GM23248 (cell line): Measurements from ENCODE around the gene NDUFA3. TPM values are rescaled to one million over a fixed set of nuclear protein-coding genes. Genes with fewer than 3 reads are reported as not detected.

Experiments
- DNase-seq: peaks from one replicate; pipeline ENCODE4 v3.0.0-alpha.2; 2015
- H2AFZ ChIP-seq: fragments of 200-600 bp; sonication (generic); 2 replicates; pipeline ENCODE4 v1.6.1; 2016; ENCODE audit warnings: antibody characterized with exemption
- H3F3A ChIP-seq: fragments of 200-600 bp; sonication (generic); 2 replicates; pipeline ENCODE4 v1.6.1; 2016; ENCODE audit warnings: mild to moderate bottlenecking, antibody characterized with exemption, mixed run types; ENCODE audit not compliant: insufficient read depth
- H3K27ac ChIP-seq: fragments of 200-600 bp; sonication (generic); 2 replicates; pipeline ENCODE4 v1.5.1; 2016; ENCODE audit warnings: mild to moderate bottlenecking
- H3K27me3 ChIP-seq: fragments of 200-600 bp; sonication (generic); replicated peaks from 2 replicates; pipeline ENCODE4 v1.6.1; 2016; ENCODE audit warnings: mild to moderate bottlenecking; ENCODE audit not compliant: insufficient read depth
- H3K36me3 ChIP-seq: fragments of 200-600 bp; sonication (generic); 2 replicates; pipeline ENCODE4 v1.6.1; 2016; ENCODE audit warnings: low read depth, mild to moderate bottlenecking
- H3K4me1 ChIP-seq: fragments of 200-600 bp; sonication (generic); 2 replicates; pipeline ENCODE4 v1.6.1; 2016; ENCODE audit warnings: mild to moderate bottlenecking; ENCODE audit not compliant: insufficient read depth
- H3K4me2 ChIP-seq: fragments of 200-600 bp; sonication (generic); one replicate; pipeline ENCODE4 v1.6.1; 2016; ENCODE audit warnings: mild to moderate bottlenecking; ENCODE audit not compliant: unreplicated experiment
- H3K4me3 ChIP-seq: fragments of 200-600 bp; sonication (generic); 2 replicates; pipeline ENCODE4 v1.5.1; 2016; ENCODE audit warnings: mild to moderate bottlenecking
- H3K79me2 ChIP-seq: fragments of 200-600 bp; sonication (generic); 2 replicates; pipeline ENCODE4 v1.6.1; 2016; ENCODE audit warnings: mild to moderate bottlenecking; ENCODE audit not compliant: insufficient read depth
- H3K9ac ChIP-seq: fragments of 200-600 bp; sonication (generic); 2 replicates; pipeline ENCODE4 v1.6.1; 2016; ENCODE audit warnings: mild to moderate bottlenecking
- H3K9me2 ChIP-seq: fragments of 200-600 bp; sonication (generic); 2 replicates; pipeline ENCODE4 v1.6.1; 2016; ENCODE audit warnings: mixed run types, mild to moderate bottlenecking, moderate library complexity; ENCODE audit not compliant: insufficient read depth
- H3K9me3 ChIP-seq: fragments of 200-600 bp; sonication (generic); one replicate; pipeline ENCODE4 v1.6.1; 2017; ENCODE audit warnings: low read depth
- H4K20me1 ChIP-seq: fragments of 200-600 bp; sonication (generic); 2 replicates; pipeline ENCODE4 v1.6.0; 2016; ENCODE audit not compliant: insufficient read depth
- EZH2 ChIP-seq: fragments of 200-600 bp; sonication (generic); IDR thresholded peaks from 2 replicates; pipeline ENCODE4 v1.6.1; 2018; ENCODE audit warnings: antibody characterized with exemption, mild to moderate bottlenecking; ENCODE audit not compliant: insufficient read depth, poor library complexity, severe bottlenecking
- EZH2phosphoT487 ChIP-seq: fragments of 200-600 bp; sonication (generic); IDR thresholded peaks from 2 replicates; pipeline ENCODE4 v1.6.1; 2018; ENCODE audit warnings: antibody characterized with exemption, moderate library complexity, mild to moderate bottlenecking, low read depth; ENCODE audit not compliant: insufficient read depth
- WGBS, 2 experiments: methylation state at CpG; one replicate each; pipeline ENCODE4 v1.1.6; 2015 to 2017; ENCODE audit warnings: low lambda C conversion rate in 2 of 2, low coverage in 1 of 2; ENCODE audit errors: missing lambda C conversion rate in 2 of 2; 5-methylcytosine and 5-hydroxymethylcytosine counted together
- in situ Hi-C: fragments of 300-500 bp; cut with MboI; formaldehyde crosslinking; loops from 2 replicates; pipeline ENCODE4 v1.15.0; 2020
- polyA plus RNA-seq: library from polyadenylated mRNA; unstranded; fragments of >200 nt; fragmentation: Nextera tagmentation; extraction: Ambion mirVana; gene quantifications from 2 replicates; pipeline ENCODE4 v1.2.1, GENCODE V29; 2016
- total RNA-seq: library from RNA; depleted of rRNA; stranded (reverse); fragments of >200 nt; shearing (Covaris generic); gene quantifications from 2 replicates; pipeline ENCODE4 v1.2.3, GENCODE V29; 2014

NDUFA3 gene
- total and polyA plus RNA-seq, 2 experiments from 2014 or later: 15.1 to 198 TPM

- TF ChIP-seq EZH2phosphoT487: no peak
- no peak overlapping the region for H3K27ac ChIP-seq
- no peaks in the 10 kb centered on the region for H4K20me1 ChIP-seq
- H3F3A ChIP-seq: no peaks in the 10 kb centered on the region
- no peak for DNase-seq
- H3K36me3 ChIP-seq: no peaks in the 10 kb centered on the region; the same call in 1 of the 2 replicates
- no peak overlapping the region for H3K4me3 ChIP-seq
- no peaks in the 10 kb centered on the region for H3K27me3 ChIP-seq
- no peak overlapping the region for H3K9ac ChIP-seq
- H2AFZ ChIP-seq: no peak overlapping the region
- no peaks in the 10 kb centered on the region for H3K9me3 ChIP-seq
- H3K4me1 ChIP-seq: no peaks in the 10 kb centered on the region
- no peaks in the 10 kb centered on the region for H3K79me2 ChIP-seq
- H3K4me2 ChIP-seq: no peak overlapping the region
- no peaks in the 10 kb centered on the region for H3K9me2 ChIP-seq
- WGBS, 2 experiments: 93% methylated on average over 27 to 41 of the region's 41 CpGs
- in situ Hi-C loops: no loop called here
Measured at GRCh38 chr19:54128796-54129616, 26.4 kb downstream of the NDUFA3 start.

GRCh38 chr19:54129617-54129996 lies 27.0 kb downstream of the NDUFA3 start:
- in situ Hi-C loops: no loop called here
- H3K4me3 ChIP-seq: no peak overlapping the region
- no peaks in the 10 kb centered on the region for H3F3A ChIP-seq
- H3K79me2 ChIP-seq: no peaks in the 10 kb centered on the region
- no peak for DNase-seq
- TF ChIP-seq EZH2 (no peak), EZH2phosphoT487 (no peak)
- no peaks in the 10 kb centered on the region for H3K9me3 ChIP-seq
- whole genome bisulfite sequencing, 2 experiments: 95 to 96% methylated on average over 18 to 20 of the region's 20 CpGs
- no peaks in the 10 kb centered on the region for H3K4me1 ChIP-seq
- H3K4me2 ChIP-seq: no peak overlapping the region
- no peak overlapping the region for H3K27ac ChIP-seq
- no peaks in the 10 kb centered on the region for H3K9me2 ChIP-seq
- H4K20me1 ChIP-seq: no peaks in the 10 kb centered on the region
- H3K9ac ChIP-seq: no peak overlapping the region
- H3K36me3 ChIP-seq: no peaks in the 10 kb centered on the region; the same call in 1 of the 2 replicates
- no peak overlapping the region for H2AFZ ChIP-seq
- no peaks in the 10 kb centered on the region for H3K27me3 ChIP-seq

- peaks cover 11% of the 10 kb centered on the region; the same call in 1 of the 2 replicates for H3F3A ChIP-seq
- no peaks in the 10 kb centered on the region for H3K27me3 ChIP-seq
- H4K20me1 ChIP-seq: no peaks in the 10 kb centered on the region
- no peaks in the 10 kb centered on the region for H3K9me3 ChIP-seq
- WGBS, 2 experiments: 80 to 82% methylated on average over 10 of the region's 10 CpGs
- H3K4me3 ChIP-seq: no peak overlapping the region
- in situ Hi-C loops: no loop called here
- H3K9ac ChIP-seq: no peak overlapping the region
- H2AFZ ChIP-seq: no peak overlapping the region
- peaks cover 8% of the 10 kb centered on the region for H3K79me2 ChIP-seq
- no peak overlapping the region for H3K27ac ChIP-seq
- no peak for TF ChIP-seq EZH2
- TF ChIP-seq EZH2phosphoT487: no peak
- H3K36me3 ChIP-seq: no peaks in the 10 kb centered on the region; the same call in 1 of the 2 replicates
- no peaks in the 10 kb centered on the region for H3K9me2 ChIP-seq
- H3K4me1 ChIP-seq: peaks cover 6% of the 10 kb centered on the region
- DNase-seq: no peak
- H3K4me2 ChIP-seq: no peak overlapping the region
Measured at GRCh38 chr19:54133312-54133956, 30.8 kb downstream of the NDUFA3 start.

GRCh38 chr19:54133957-54134590 lies 31.4 kb downstream of the NDUFA3 start:
- 94 to 96% methylated on average over 2 of the region's 2 CpGs for WGBS, 2 experiments
- H3K79me2 ChIP-seq: peaks cover 15% of the 10 kb centered on the region
- H3K9me3 ChIP-seq: no peaks in the 10 kb centered on the region
- no peak overlapping the region for H3K4me2 ChIP-seq
- no peak overlapping the region for H3K27ac ChIP-seq
- no peaks in the 10 kb centered on the region; the same call in 1 of the 2 replicates for H3K36me3 ChIP-seq
- H3K9me2 ChIP-seq: no peaks in the 10 kb centered on the region
- no peak overlapping the region for H3K4me3 ChIP-seq
- no peak for DNase-seq
- H3K4me1 ChIP-seq: peaks cover 10% of the 10 kb centered on the region
- in situ Hi-C loops: no loop called here
- peaks cover under 1% of the 10 kb centered on the region; the same call in 1 of the 2 replicates for H4K20me1 ChIP-seq
- H3K27me3 ChIP-seq: no peaks in the 10 kb centered on the region
- no peak overlapping the region for H2AFZ ChIP-seq
- no peak overlapping the region for H3K9ac ChIP-seq
- no peak for TF ChIP-seq EZH2
- TF ChIP-seq EZH2phosphoT487: no peak
- H3F3A ChIP-seq: peaks cover 11% of the 10 kb centered on the region; the same call in 1 of the 2 replicates
